Measurements from ENCODE around the gene TRAF3IP1.

DNA sequence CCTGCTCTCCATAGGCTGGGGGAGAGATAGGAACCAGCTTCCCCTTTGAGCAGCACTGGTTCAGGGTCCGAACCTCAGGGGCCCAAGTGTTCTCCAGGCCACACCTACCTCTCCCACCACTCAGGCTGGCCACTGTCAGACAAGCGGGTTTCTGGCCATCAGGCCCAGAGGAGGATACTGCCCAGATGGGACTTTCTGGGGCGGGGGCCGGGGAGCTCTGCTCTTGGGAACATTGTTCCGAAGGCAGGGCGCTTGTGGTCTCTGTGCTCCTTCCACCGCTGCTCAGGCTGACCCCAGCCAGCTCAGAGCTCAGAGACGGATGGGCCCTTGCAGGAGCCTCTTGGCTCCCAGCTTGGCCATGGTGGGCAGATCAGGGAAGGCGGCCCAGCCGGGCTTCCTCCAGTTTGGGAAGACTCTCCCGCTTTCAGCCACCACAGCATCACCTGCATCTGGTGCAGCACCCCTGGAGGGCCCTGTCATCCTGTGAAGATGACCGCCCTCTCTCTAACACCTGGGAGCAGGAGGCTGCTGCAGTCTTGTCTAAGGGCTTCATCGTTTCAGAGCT is 5.2 kb upstream of the TRAF3IP1 start:
- TF ChIP-seq, protein P1, sequence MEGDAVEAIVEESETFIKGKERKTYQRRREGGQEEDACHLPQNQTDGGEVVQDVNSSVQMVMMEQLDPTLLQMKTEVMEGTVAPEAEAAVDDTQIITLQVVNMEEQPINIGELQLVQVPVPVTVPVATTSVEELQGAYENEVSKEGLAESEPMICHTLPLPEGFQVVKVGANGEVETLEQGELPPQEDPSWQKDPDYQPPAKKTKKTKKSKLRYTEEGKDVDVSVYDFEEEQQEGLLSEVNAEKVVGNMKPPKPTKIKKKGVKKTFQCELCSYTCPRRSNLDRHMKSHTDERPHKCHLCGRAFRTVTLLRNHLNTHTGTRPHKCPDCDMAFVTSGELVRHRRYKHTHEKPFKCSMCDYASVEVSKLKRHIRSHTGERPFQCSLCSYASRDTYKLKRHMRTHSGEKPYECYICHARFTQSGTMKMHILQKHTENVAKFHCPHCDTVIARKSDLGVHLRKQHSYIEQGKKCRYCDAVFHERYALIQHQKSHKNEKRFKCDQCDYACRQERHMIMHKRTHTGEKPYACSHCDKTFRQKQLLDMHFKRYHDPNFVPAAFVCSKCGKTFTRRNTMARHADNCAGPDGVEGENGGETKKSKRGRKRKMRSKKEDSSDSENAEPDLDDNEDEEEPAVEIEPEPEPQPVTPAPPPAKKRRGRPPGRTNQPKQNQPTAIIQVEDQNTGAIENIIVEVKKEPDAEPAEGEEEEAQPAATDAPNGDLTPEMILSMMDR (IDR thresholded peaks at IDR 0.05): no peak
- TF ChIP-seq EP300 (IDR thresholded peaks at IDR 0.05) (no peak), POLR2A (IDR thresholded peaks at IDR 0.05) (no peak)
